Measurements from ENCODE around the gene RGS7. TPM values are rescaled to one million over a fixed set of nuclear protein-coding genes. Genes with fewer than 3 reads are reported as not detected.
A peak's percentile ranks its signal among the peaks of the same experiment; 100 is the strongest.
"Not testable (repeated sequence)": the region's sequence is repeated elsewhere in the genome, so short reads cannot be mapped to it uniquely, and the experiment has no call there.

RGS7 gene
- total and polyA plus RNA-seq, 2 experiments from 2014 or later: 0.22 to 0.73 TPM

DNA sequence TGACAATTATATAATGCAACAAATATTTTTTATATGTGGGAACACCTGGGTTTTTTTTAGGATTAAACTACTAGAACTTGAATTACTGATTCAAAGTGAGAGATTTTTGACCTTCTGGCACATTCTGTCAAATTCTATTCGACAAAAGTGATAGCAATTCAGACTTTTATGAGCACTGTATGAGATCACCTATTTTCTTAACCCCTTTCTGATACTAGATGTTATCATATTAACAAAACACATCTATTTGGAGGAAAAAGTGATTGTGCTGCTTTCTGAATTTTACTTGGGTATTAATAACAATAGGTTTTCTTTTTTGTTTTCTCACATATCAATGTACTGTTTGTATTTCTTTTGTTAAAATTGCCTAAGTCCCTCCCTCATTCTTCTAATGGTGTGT, 570.1 kb downstream of the RGS7 start:
- Histone ChIP-seq H3K27ac (no peak overlapping the region), H3K4me2 (no peak overlapping the region), H3K9me3 (ENCODE audit: low read depth) (no peaks in the 10 kb centered on the region), H4K20me1 (ENCODE audit: insufficient read depth, poor library complexity, severe bottlenecking) (no peaks in the 10 kb centered on the region), H3K79me2 (no peaks in the 10 kb centered on the region), H3K4me3 (no peak overlapping the region), H2AFZ (no peak overlapping the region), H3K9me2 (replicated peaks; ENCODE audit: insufficient read depth) (no peaks in the 10 kb centered on the region), H3K4me1 (ENCODE audit: insufficient read depth) (peaks cover 3% of the 10 kb centered on the region), H3K36me3 (replicated peaks; ENCODE audit: insufficient read depth, low read depth) (no peaks in the 10 kb centered on the region), H3K27me3 (no peaks in the 10 kb centered on the region)
- DNase-seq (ENCODE audit: low spot score): no peak
- TF ChIP-seq EZH2 (IDR thresholded peaks at IDR 0.05; ENCODE audit: borderline replicate concordance) (no peak), EZH2phosphoT487 (IDR thresholded peaks at IDR 0.05; ENCODE audit: low read depth, severe bottlenecking, unreplicated experiment) (no peak)
- TF ChIP-seq, protein P1, sequence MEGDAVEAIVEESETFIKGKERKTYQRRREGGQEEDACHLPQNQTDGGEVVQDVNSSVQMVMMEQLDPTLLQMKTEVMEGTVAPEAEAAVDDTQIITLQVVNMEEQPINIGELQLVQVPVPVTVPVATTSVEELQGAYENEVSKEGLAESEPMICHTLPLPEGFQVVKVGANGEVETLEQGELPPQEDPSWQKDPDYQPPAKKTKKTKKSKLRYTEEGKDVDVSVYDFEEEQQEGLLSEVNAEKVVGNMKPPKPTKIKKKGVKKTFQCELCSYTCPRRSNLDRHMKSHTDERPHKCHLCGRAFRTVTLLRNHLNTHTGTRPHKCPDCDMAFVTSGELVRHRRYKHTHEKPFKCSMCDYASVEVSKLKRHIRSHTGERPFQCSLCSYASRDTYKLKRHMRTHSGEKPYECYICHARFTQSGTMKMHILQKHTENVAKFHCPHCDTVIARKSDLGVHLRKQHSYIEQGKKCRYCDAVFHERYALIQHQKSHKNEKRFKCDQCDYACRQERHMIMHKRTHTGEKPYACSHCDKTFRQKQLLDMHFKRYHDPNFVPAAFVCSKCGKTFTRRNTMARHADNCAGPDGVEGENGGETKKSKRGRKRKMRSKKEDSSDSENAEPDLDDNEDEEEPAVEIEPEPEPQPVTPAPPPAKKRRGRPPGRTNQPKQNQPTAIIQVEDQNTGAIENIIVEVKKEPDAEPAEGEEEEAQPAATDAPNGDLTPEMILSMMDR (IDR thresholded peaks at IDR 0.05; ENCODE audit: poor library complexity): no peak
- WGBS (ENCODE audit: low lambda C conversion rate, missing lambda C conversion rate): 52% methylated on average over 1 of the region's 1 CpG

DNA sequence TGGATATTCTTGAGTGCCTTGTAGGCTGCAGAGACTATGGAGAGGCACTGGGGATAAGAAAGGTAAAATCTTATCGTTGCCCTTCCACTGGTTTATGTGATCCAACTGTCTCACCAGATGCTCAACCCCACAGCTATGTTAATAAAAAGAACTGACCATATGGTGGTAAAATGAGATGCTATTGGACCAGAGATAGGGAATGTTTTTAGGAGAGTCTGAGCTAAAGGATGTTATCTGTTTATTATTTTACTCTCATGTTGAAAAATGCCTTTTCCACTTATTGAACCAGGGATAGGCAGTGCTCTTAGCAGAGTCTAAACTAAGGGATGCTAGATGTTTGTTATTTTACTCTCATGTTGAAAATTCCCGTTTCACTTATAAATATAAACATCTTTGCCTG, 572.2 kb downstream of the RGS7 start:
- Histone ChIP-seq H3K79me2 (no peaks in the 10 kb centered on the region), H2AFZ (no peak overlapping the region), H3K4me2 (no peak overlapping the region), H3K27me3 (no peaks in the 10 kb centered on the region), H3K4me3 (no peak overlapping the region), H4K20me1 (ENCODE audit: insufficient read depth, poor library complexity, severe bottlenecking) (no peaks in the 10 kb centered on the region), H3K27ac (peak overlapping the region; percentile 38), H3K9me2 (replicated peaks; ENCODE audit: insufficient read depth) (no peaks in the 10 kb centered on the region), H3K4me1 (ENCODE audit: insufficient read depth) (peaks cover 3% of the 10 kb centered on the region), H3K36me3 (replicated peaks; ENCODE audit: insufficient read depth, low read depth) (no peaks in the 10 kb centered on the region), H3K9me3 (ENCODE audit: low read depth) (no peaks in the 10 kb centered on the region)
- DNase-seq (ENCODE audit: low spot score): no peak
- 81% methylated on average over 2 of the region's 2 CpGs for WGBS (ENCODE audit: low lambda C conversion rate, missing lambda C conversion rate)
- TF ChIP-seq EZH2phosphoT487 (IDR thresholded peaks at IDR 0.05; ENCODE audit: low read depth, severe bottlenecking, unreplicated experiment): no peak
- TF ChIP-seq, protein P1 (IDR thresholded peaks at IDR 0.05; ENCODE audit: poor library complexity): no peak
- TF ChIP-seq EZH2 (IDR thresholded peaks at IDR 0.05; ENCODE audit: borderline replicate concordance): no peak

DNA sequence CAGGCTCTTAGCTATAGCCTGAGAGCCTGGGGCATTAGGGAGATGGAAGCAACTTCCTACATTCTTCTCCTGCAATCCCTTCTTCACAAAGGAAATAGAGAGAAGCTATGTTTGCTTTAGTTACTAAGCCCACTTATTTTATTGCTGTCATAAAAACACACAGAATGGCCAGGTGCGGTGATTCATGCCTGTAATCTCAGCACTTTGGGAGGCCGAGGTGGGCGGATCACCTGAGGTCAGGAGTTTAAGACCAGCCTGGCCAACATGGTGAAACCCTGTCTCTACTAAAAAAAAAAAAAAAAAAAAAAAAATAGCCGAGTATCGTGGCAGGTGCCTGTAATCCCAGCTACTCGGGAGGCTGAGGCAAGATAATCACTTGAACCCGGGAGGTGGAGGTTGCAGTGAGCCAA, 573.3 kb downstream of the RGS7 start:
- peak; percentile 43 for DNase-seq (ENCODE audit: low spot score)
- H2AFZ ChIP-seq; H3K4me1 ChIP-seq (ENCODE audit: insufficient read depth); H3K36me3 ChIP-seq (replicated peaks; ENCODE audit: insufficient read depth, low read depth); H3K79me2 ChIP-seq; H3K4me3 ChIP-seq; H3K9me2 ChIP-seq (replicated peaks; ENCODE audit: insufficient read depth); H4K20me1 ChIP-seq (ENCODE audit: insufficient read depth, poor library complexity, severe bottlenecking); H3K27me3 ChIP-seq; H3K9me3 ChIP-seq (ENCODE audit: low read depth): not testable (repeated sequence)
- Histone ChIP-seq H3K27ac (peak overlapping the region; percentile 71), H3K4me2 (peak overlapping the region; percentile 43)
- 35% methylated on average over 7 of the region's 7 CpGs for WGBS (ENCODE audit: low lambda C conversion rate, missing lambda C conversion rate)

DNA sequence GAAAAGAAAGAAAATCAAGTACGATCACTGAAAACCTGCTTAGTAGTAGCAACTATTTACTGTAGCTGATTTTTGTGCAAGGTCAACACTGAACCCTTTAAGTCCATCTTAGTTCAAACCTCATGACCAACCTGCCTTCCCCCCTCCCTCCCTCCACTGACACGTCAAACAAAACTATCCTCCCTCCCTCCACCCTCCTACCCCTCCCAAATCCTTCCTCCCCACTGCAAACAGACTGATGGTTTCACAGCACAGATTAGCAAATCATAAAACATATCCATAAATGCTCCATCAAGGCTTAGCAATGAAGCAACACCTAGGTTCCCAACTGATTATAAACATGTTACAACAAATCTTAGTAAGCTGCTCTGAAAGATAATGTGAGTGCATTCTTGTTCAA, 580.8 kb downstream of the RGS7 start:
- Histone ChIP-seq H3K36me3 (replicated peaks; ENCODE audit: insufficient read depth, low read depth) (no peaks in the 10 kb centered on the region), H3K4me3 (no peak overlapping the region), H3K9me3 (ENCODE audit: low read depth) (no peaks in the 10 kb centered on the region), H3K79me2 (no peaks in the 10 kb centered on the region), H3K4me1 (ENCODE audit: insufficient read depth) (no peaks in the 10 kb centered on the region), H3K9me2 (replicated peaks; ENCODE audit: insufficient read depth) (no peaks in the 10 kb centered on the region), H3K27ac (peak overlapping the region; percentile 63), H2AFZ (peak overlapping the region; percentile 28), H3K4me2 (peak overlapping the region; percentile 33), H4K20me1 (ENCODE audit: insufficient read depth, poor library complexity, severe bottlenecking) (no peaks in the 10 kb centered on the region), H3K27me3 (no peaks in the 10 kb centered on the region)
- 88% methylated on average over 1 of the region's 2 CpGs for WGBS (ENCODE audit: low lambda C conversion rate, missing lambda C conversion rate)
- no peak for TF ChIP-seq EZH2 (IDR thresholded peaks at IDR 0.05; ENCODE audit: borderline replicate concordance)
- peak; percentile 36 for TF ChIP-seq EZH2phosphoT487 (IDR thresholded peaks at IDR 0.05; ENCODE audit: low read depth, severe bottlenecking, unreplicated experiment)
- TF ChIP-seq, protein P1 (IDR thresholded peaks at IDR 0.05; ENCODE audit: poor library complexity): no peak
- DNase-seq (ENCODE audit: low spot score): peak; percentile 59

Data from hepatocyte (in vitro differentiated cells).